ENCODE measurements around the gene URI1.
"Not testable (repeated sequence)": the region's sequence is repeated elsewhere in the genome, so short reads cannot be mapped to it uniquely, and the experiment has no call there.

Gene URI1

GRCh38 chr19:29904017-29904416, 38.0 kb upstream of the URI1 start:
- Histone ChIP-seq H3K4me1 (ENCODE audit: low read depth, poor library complexity, severe bottlenecking) (no peaks in the 10 kb centered on the region), H4K20me1 (ENCODE audit: insufficient read depth) (no peaks in the 10 kb centered on the region), H3K4me2 (no peak overlapping the region), H3K9ac (no peak overlapping the region), H3K79me2 (ENCODE audit: insufficient read depth, low read depth) (no peaks in the 10 kb centered on the region), H3K4me3 (IDR thresholded peaks at IDR 0.05; ENCODE audit: insufficient read depth, low read depth, low read length) (no peak overlapping the region), H3K27me3 (ENCODE audit: insufficient read depth, low read depth) (no peaks in the 10 kb centered on the region), H2AFZ (ENCODE audit: low read depth) (no peak overlapping the region), H3K27ac (no peak overlapping the region), H3K36me3 (ENCODE audit: insufficient read depth) (no peaks in the 10 kb centered on the region)
- TF ChIP-seq CTCF (conservative IDR thresholded peaks at IDR 0.05; ENCODE audit: low read depth, low read length): no peak

GRCh38 chr19:29908963-29909944, 32.8 kb upstream of the URI1 start:
- Histone ChIP-seq H3K27me3 (ENCODE audit: insufficient read depth, low read depth) (no peaks in the 10 kb centered on the region), H3K36me3 (ENCODE audit: insufficient read depth) (no peaks in the 10 kb centered on the region), H3K4me3 (IDR thresholded peaks at IDR 0.05; ENCODE audit: insufficient read depth, low read depth, low read length) (no peak overlapping the region), H3K4me2 (no peak overlapping the region), H3K27ac (no peak overlapping the region), H3K4me1 (ENCODE audit: low read depth, poor library complexity, severe bottlenecking) (no peaks in the 10 kb centered on the region), H2AFZ (ENCODE audit: low read depth) (no peak overlapping the region), H4K20me1 (ENCODE audit: insufficient read depth) (no peaks in the 10 kb centered on the region), H3K79me2 (ENCODE audit: insufficient read depth, low read depth) (no peaks in the 10 kb centered on the region), H3K9ac (no peak overlapping the region)
- TF ChIP-seq CTCF (conservative IDR thresholded peaks at IDR 0.05; ENCODE audit: low read depth, low read length): no peak

- Histone ChIP-seq H3K36me3 (ENCODE audit: insufficient read depth) (no peaks in the 10 kb centered on the region), H2AFZ (ENCODE audit: low read depth) (no peak overlapping the region), H3K9ac (no peak overlapping the region), H3K4me1 (ENCODE audit: low read depth, poor library complexity, severe bottlenecking) (no peaks in the 10 kb centered on the region), H3K27me3 (ENCODE audit: insufficient read depth, low read depth) (no peaks in the 10 kb centered on the region), H3K4me2 (no peak overlapping the region), H3K27ac (no peak overlapping the region), H3K4me3 (IDR thresholded peaks at IDR 0.05; ENCODE audit: insufficient read depth, low read depth, low read length) (no peak overlapping the region), H3K79me2 (ENCODE audit: insufficient read depth, low read depth) (no peaks in the 10 kb centered on the region), H4K20me1 (ENCODE audit: insufficient read depth) (no peaks in the 10 kb centered on the region)
- no peak for TF ChIP-seq CTCF (conservative IDR thresholded peaks at IDR 0.05; ENCODE audit: low read depth, low read length)
Measured at GRCh38 chr19:29914933-29915332, 27.1 kb upstream of the URI1 start.

- H3K36me3 ChIP-seq (ENCODE audit: insufficient read depth); H3K4me3 ChIP-seq (IDR thresholded peaks at IDR 0.05; ENCODE audit: insufficient read depth, low read depth, low read length); H3K27ac ChIP-seq; H3K79me2 ChIP-seq (ENCODE audit: insufficient read depth, low read depth); H3K4me2 ChIP-seq; H4K20me1 ChIP-seq (ENCODE audit: insufficient read depth); H2AFZ ChIP-seq (ENCODE audit: low read depth); H3K4me1 ChIP-seq (ENCODE audit: low read depth, poor library complexity, severe bottlenecking); H3K27me3 ChIP-seq (ENCODE audit: insufficient read depth, low read depth); H3K9ac ChIP-seq: not testable (repeated sequence)
Measured at GRCh38 chr19:29915832-29916231, 26.2 kb upstream of the URI1 start.

GRCh38 chr19:29917911-29918310, 24.1 kb upstream of the URI1 start:
- Histone ChIP-seq H3K9ac (no peak overlapping the region), H3K36me3 (ENCODE audit: insufficient read depth) (no peaks in the 10 kb centered on the region), H3K4me1 (ENCODE audit: low read depth, poor library complexity, severe bottlenecking) (no peaks in the 10 kb centered on the region), H3K4me2 (no peak overlapping the region), H4K20me1 (ENCODE audit: insufficient read depth) (no peaks in the 10 kb centered on the region), H3K27ac (no peak overlapping the region), H3K79me2 (ENCODE audit: insufficient read depth, low read depth) (no peaks in the 10 kb centered on the region), H3K4me3 (IDR thresholded peaks at IDR 0.05; ENCODE audit: insufficient read depth, low read depth, low read length) (no peak overlapping the region), H3K27me3 (ENCODE audit: insufficient read depth, low read depth) (no peaks in the 10 kb centered on the region), H2AFZ (ENCODE audit: low read depth) (no peak overlapping the region)
- no peak for TF ChIP-seq CTCF (conservative IDR thresholded peaks at IDR 0.05; ENCODE audit: low read depth, low read length)

Data from KMS-11 (cell line).